Adrenal gland (tissue), 12 donors: ENCODE measurements around the gene USF3. TPM values are rescaled to one million over a fixed set of nuclear protein-coding genes. Genes with fewer than 3 reads are reported as not detected.

Experiments used
- DNase-seq, 7 donors: peaks; one replicate each; pipeline ENCODE4 v3.0.0-alpha.2; 2019 to 2020
- H3K27ac ChIP-seq, 5 donors: fragments of 200-600 bp; sonication (generic) in 4 of 5; 1 replicate in 3 of 5; 2 replicates in 2 of 5; pipeline versions ENCODE4 v1.5.1 to v1.8.0; 2016 to 2020; ENCODE audit warnings: mild to moderate bottlenecking in 1 of 5
- H3K27me3 ChIP-seq: fragments of 200-600 bp; 2 replicates; pipeline ENCODE4 v1.8.0; 2021
- H3K36me3 ChIP-seq, 2 donors: fragments of 200-600 bp; replicated peaks in 1 of 2; 1 replicate in 1 of 2; 2 replicates in 1 of 2; pipeline versions ENCODE4 v1.5.1 to v1.8.0; 2018 to 2022
- H3K4me1 ChIP-seq, 2 donors: fragments of 200-600 bp; replicated peaks in 1 of 2; 1 replicate in 1 of 2; 2 replicates in 1 of 2; pipeline versions ENCODE4 v1.5.1 to v1.8.0; 2018 to 2021
- H3K4me3 ChIP-seq, 4 donors: fragments of 200-600 bp; sonication (generic) in 3 of 4; one replicate each; pipeline ENCODE4 v1.5.1; 2016 to 2018
- H3K9me3 ChIP-seq, 3 donors: fragments of 200-600 bp; sonication (generic) in 1 of 3; replicated peaks in 1 of 3; 1 replicate in 2 of 3; 2 replicates in 1 of 3; pipeline versions ENCODE4 v1.5.1 to v1.8.0; 2016 to 2021
- CTCF ChIP-seq, 6 experiments: fragments of 450-650 bp in 4 of 6; fragments of 200-600 bp in 2 of 6; sonication (generic) in 1 of 6; IDR thresholded peaks; 1 replicate in 5 of 6; 2 replicates in 1 of 6; pipeline versions ENCODE4 v1.5.1 to v1.8.0; 2016 to 2021; ENCODE audit warnings: antibody characterized with exemption in 6 of 6, mild to moderate bottlenecking in 2 of 6, moderate library complexity in 1 of 6
- POLR2A ChIP-seq, 2 donors: fragments of 450-650 bp; IDR thresholded peaks; one replicate each; pipeline ENCODE4 v1.6.1; 2017; ENCODE audit warnings: antibody characterized with exemption in 2 of 2, mild to moderate bottlenecking in 2 of 2, moderate library complexity in 1 of 2
- WGBS, 4 donors: extraction: QIAGEN DNeasy Blood & Tissue Kit in 2 of 4; methylation state at CpG; one replicate each; pipeline versions ENCODE4 v1.1.5 to v1.1.7; 2013 to 2017; 5-methylcytosine and 5-hydroxymethylcytosine counted together
- intact Hi-C, 2 donors: fragments of 100-400 bp; cut with DNase I; formaldehyde crosslinking; loops; one replicate each; pipeline versions ENCODE4 v1.14.1 to v1.15.0; 2022 to 2023
- polyA plus RNA-seq, 3 donors: library from polyadenylated mRNA; stranded (reverse); fragments of 200-250 nt in 2 of 3; fragments of 350-450 nt in 1 of 3; fragmentation: Illumina TruSeq in 1 of 3; extraction: RNeasy Lipid Tissue Mini Kit (QIAGEN cat#74804) in 1 of 3; gene quantifications; one replicate each; pipeline ENCODE4 v1.2.3, GENCODE V29; 2013 to 2014
- total RNA-seq, 9 donors: library from RNA; depleted of rRNA in 4 of 9; stranded (reverse); fragments of >200 nt in 4 of 9; fragments of 120-200 nt in 1 of 9; fragmentation: NEBNext Ultra II Directional in 1 of 9; extraction: Animal tissue kit (Norgen Biotek cat#: 25700) in 1 of 9; gene quantifications; one replicate each; pipeline versions ENCODE4 v1.1.0 to v1.2.4, GENCODE V29; 2013 to 2023
- donor health status: healthy with polysubstance abuse.
- donor health status: Bipolar disorder and iron deficiency.
- donor health status: DM: yes; HTN: yes; CAD: no.
- donor health status: DM: no; HTN: no; CAD: no.
- donor health status: DM: no; HTN: no; CAD: no.
- donor health status: DM: yes; HTN: yes; CAD: no.

The USF3 gene
- total and polyA plus RNA-seq, 12 donors, result 3.9 to 22.4 (median 14.4) TPM

- Histone ChIP-seq H3K27ac (no peak overlapping the region), H3K9me3 (no peaks in the 10 kb centered on the region), H3K27me3 (no peaks in the 10 kb centered on the region), H3K36me3 (no peaks in the 10 kb centered on the region), H3K4me1 (peaks cover 7 to 28% of the 10 kb centered on the region in 2 donors), H3K4me3 (no peak overlapping the region)
- intact Hi-C loops, result no loop called here
- WGBS, 4 donors, result 94 to 100% (median 98%) methylated on average over 3 of the region's 3 CpGs
- no peak for TF ChIP-seq CTCF (IDR thresholded peaks at IDR 0.05)
- no peak for TF ChIP-seq POLR2A (IDR thresholded peaks at IDR 0.05)
- no peak for DNase-seq
Observed at GRCh38 chr3:113690482-113690881, 6.0 kb downstream of the USF3 start.

- no peaks in the 10 kb centered on the region for H3K27me3 ChIP-seq
- TF ChIP-seq POLR2A (IDR thresholded peaks at IDR 0.05) (no peak), CTCF (IDR thresholded peaks at IDR 0.05) (no peak)
- no peaks in the 10 kb centered on the region for H3K36me3 ChIP-seq
- intact Hi-C loops, result no loop called here
- DNase-seq, result peak in 2 of 7 donors; percentile 42 to 45
- H3K27ac ChIP-seq, result peak overlapping the region in 1 of 5 donors; percentile 19
- peaks cover 0 to 4% (median 4%) of the 10 kb centered on the region in 3 donors for H3K9me3 ChIP-seq
- 47 to 70% (median 57%) methylated on average over 2 of the region's 2 CpGs for WGBS, 4 donors
- H3K4me1 ChIP-seq, result no peaks in the 10 kb centered on the region
- H3K4me3 ChIP-seq, result no peak overlapping the region
Observed at GRCh38 chr3:113685956-113686721, 10.3 kb downstream of the USF3 start.

- 92 to 96% (median 94%) methylated on average over 5 of the region's 5 CpGs for WGBS, 4 donors
- intact Hi-C loops, result no loop called here
- Histone ChIP-seq H3K9me3 (peaks cover 0 to 4% (median 4%) of the 10 kb centered on the region in 3 donors), H3K27ac (no peak overlapping the region), H3K36me3 (no peaks in the 10 kb centered on the region), H3K4me1 (no peaks in the 10 kb centered on the region), H3K4me3 (no peak overlapping the region), H3K27me3 (no peaks in the 10 kb centered on the region)
- TF ChIP-seq POLR2A (IDR thresholded peaks at IDR 0.05) (no peak), CTCF (IDR thresholded peaks at IDR 0.05) (no peak)
- DNase-seq, result no peak
Observed at GRCh38 chr3:113685124-113685523, 11.3 kb downstream of the USF3 start.

GRCh38 chr3:113684271-113684819, 12.1 kb downstream of the USF3 start:
- TF ChIP-seq POLR2A (IDR thresholded peaks at IDR 0.05) (no peak), CTCF (IDR thresholded peaks at IDR 0.05) (no peak)
- Histone ChIP-seq H3K27me3 (no peaks in the 10 kb centered on the region), H3K4me3 (no peak overlapping the region), H3K36me3 (no peaks in the 10 kb centered on the region), H3K9me3 (peaks cover 0 to 4% (median 4%) of the 10 kb centered on the region in 3 donors), H3K27ac (no peak overlapping the region), H3K4me1 (no peaks in the 10 kb centered on the region)
- WGBS, 4 donors, result 85 to 94% (median 93%) methylated on average over 3 of the region's 3 CpGs
- intact Hi-C loops, result no loop called here
- DNase-seq, result no peak
